AG04449 (cell line): Measurements from ENCODE around the gene GPR137B.

Experiments used
- CTCF ChIA-PET: fragments of 350-600 bp; formaldehyde crosslinking; extraction: SDS; loops from one replicate; lab custom pipeline; 2021; ENCODE audit warnings: antibody characterized with exemption; lab: Yijun Ruan, JAX
- POLR2A ChIA-PET: fragments of 400-600, 350-600 bp; formaldehyde crosslinking; extraction: SDS; loops from one replicate; lab custom pipeline; 2020; ENCODE audit warnings: antibody characterized with exemption, inconsistent platforms; lab: Yijun Ruan, JAX
- DNase-seq: peaks from one replicate; pipeline ENCODE4 v3.0.0-alpha.2; 2010; ENCODE audit warnings: low read depth, low spot score
- H3K4me3 ChIP-seq: 2 replicates; pipeline ENCODE4 v1.5.1; 2011; ENCODE audit warnings: low read depth, mild to moderate bottlenecking, control low read depth, low read length
- CTCF ChIP-seq: IDR thresholded peaks from one replicate; pipeline ENCODE4 v1.5.1; 2011; ENCODE audit warnings: mild to moderate bottlenecking, moderate library complexity, low read length, control low read depth, inconsistent platforms; ENCODE audit not compliant: insufficient read depth; ENCODE audit errors: missing control alignments

The GPR137B gene

GRCh38 chr1:236123563-236123962, 18.8 kb upstream of the GPR137B start:
- POLR2A ChIA-PET, result no interaction called here
- CTCF ChIA-PET, result no interaction called here
- DNase-seq, result no peak
- no peak for TF ChIP-seq CTCF
- H3K4me3 ChIP-seq, result no peak overlapping the region

- DNase-seq, result no peak
- TF ChIP-seq CTCF, result no peak
- CTCF ChIA-PET, result interaction anchor here (1.0 kb wide), 1 partner anchor 13 kb away, joined by 3 read pairs; no protein-coding TSS in a partner anchor
- no peak overlapping the region for H3K4me3 ChIP-seq
- POLR2A ChIA-PET, result no interaction called here
Measured at GRCh38 chr1:236124965-236125364, 17.4 kb upstream of the GPR137B start.

GRCh38 chr1:236127045-236127444, 15.3 kb upstream of the GPR137B start:
- TF ChIP-seq CTCF, result no peak
- ChIA-PET POLR2A (no interaction called here), CTCF (interaction anchor here (1.1 kb wide), 1 partner anchor 14 kb away, joined by 3 read pairs; no protein-coding TSS in a partner anchor)
- DNase-seq, result no peak
- no peak overlapping the region for H3K4me3 ChIP-seq

GRCh38 chr1:236128646-236129178, 13.6 kb upstream of the GPR137B start:
- POLR2A ChIA-PET, result no interaction called here
- CTCF ChIA-PET, result no interaction called here

GRCh38 chr1:236129306-236129705, 13.0 kb upstream of the GPR137B start:
- CTCF ChIA-PET, result no interaction called here

More at GRCh38 chr1:236128646-236129178, 13.6 kb upstream of the GPR137B start:
- TF ChIP-seq CTCF, result no peak
- no peak overlapping the region for H3K4me3 ChIP-seq
- DNase-seq, result no peak

GRCh38 chr1:236130372-236130771, 12.0 kb upstream of the GPR137B start:
- no peak for TF ChIP-seq CTCF
- CTCF ChIA-PET, result interaction anchor here (1.0 kb wide), 1 partner anchor 25 kb away, joined by 3 read pairs; no protein-coding TSS in a partner anchor
- H3K4me3 ChIP-seq, result no peak overlapping the region
- POLR2A ChIA-PET, result no interaction called here
- no peak for DNase-seq

More at GRCh38 chr1:236129306-236129705, 13.0 kb upstream of the GPR137B start:
- DNase-seq, result no peak
- POLR2A ChIA-PET, result no interaction called here
- no peak for TF ChIP-seq CTCF
- no peak overlapping the region for H3K4me3 ChIP-seq
